Stimulated activated CD8-positive, alpha-beta memory T cell treated with anti-CD3 and anti-CD28 coated beads, Interleukin-4, amount 100 ng/mL, for 4 hours (primary cell): ENCODE results near the gene PIP4P1.

Experiments
- DNase-seq, 2 donors: peaks; one replicate each; pipeline ENCODE4 v3.0.0-alpha.2; 2020; ENCODE audit warnings: low read depth in 2 of 2, low spot score in 1 of 2

The PIP4P1 gene

GRCh38 chr14:20438664-20439063 lies 22.6 kb downstream of the PIP4P1 start:
- no peak for DNase-seq

GRCh38 chr14:20436363-20436755 lies 24.9 kb downstream of the PIP4P1 start:
- DNase-seq, result no peak

- no peak for DNase-seq
Measured at GRCh38 chr14:20435582-20436362, 25.5 kb downstream of the PIP4P1 start, which contains the start of gene KLHL33. KLHL33 (minus strand) TSS chr14:20436166; CDS start chr14:20435811, 355 bp downstream.

GRCh38 chr14:20434701-20435581 lies 26.3 kb downstream of the PIP4P1 start:
- DNase-seq, result no peak

GRCh38 chr14:20429801-20430669 lies 31.2 kb downstream of the PIP4P1 start:
- DNase-seq, result no peak

GRCh38 chr14:20428802-20429201 lies 32.4 kb downstream of the PIP4P1 start:
- DNase-seq, result no peak

- no peak for DNase-seq
Measured at GRCh38 chr14:20428010-20428365, 33.2 kb downstream of the PIP4P1 start.

GRCh38 chr14:20427231-20428009 lies 33.8 kb downstream of the PIP4P1 start:
- DNase-seq, result no peak

- no peak for DNase-seq
Measured at GRCh38 chr14:20424851-20425250, 36.4 kb downstream of the PIP4P1 start.

GRCh38 chr14:20422886-20423285 lies 38.3 kb downstream of the PIP4P1 start:
- DNase-seq, result no peak

- DNase-seq, result no peak
Measured at GRCh38 chr14:20421267-20421666, 40.0 kb downstream of the PIP4P1 start.

- no peak for DNase-seq
Measured at GRCh38 chr14:20419419-20419818, 41.8 kb downstream of the PIP4P1 start.

- no peak for DNase-seq
Measured at GRCh38 chr14:20418501-20418909, 42.7 kb downstream of the PIP4P1 start.

- no peak for DNase-seq
Measured at GRCh38 chr14:20417250-20418186, 43.7 kb downstream of the PIP4P1 start.

GRCh38 chr14:20416223-20416622 lies 45.0 kb downstream of the PIP4P1 start:
- DNase-seq, result no peak

- DNase-seq, result no peak
Measured at GRCh38 chr14:20415782-20416206, 45.4 kb downstream of the PIP4P1 start.

GRCh38 chr14:20413744-20414082 lies 47.5 kb downstream of the PIP4P1 start:
- DNase-seq, result no peak

- peak; percentile 37 to 53 for DNase-seq
Measured at GRCh38 chr14:20412876-20413743, 48.1 kb downstream of the PIP4P1 start, which contains the start of gene TEP1. TEP1 (minus strand) TSS chr14:20413501; CDS start chr14:20408439, 5,062 bp downstream.
